Uterus (tissue), 4 donors: ENCODE measurements around the gene CUTA. TPM values are rescaled to one million over a fixed set of nuclear protein-coding genes. Genes with fewer than 3 reads are reported as not detected.
A peak's percentile ranks its signal among the peaks of the same experiment; 100 is the strongest.

Experiments used
- DNase-seq, 2 donors: peaks; one replicate each; pipeline ENCODE4 v3.0.0-alpha.2; 2019 to 2020
- H3K27ac ChIP-seq, 2 donors: fragments of 200-600 bp; sonication (generic); 1 replicate in 1 of 2; 2 replicates in 1 of 2; pipeline ENCODE4 v1.5.1; 2016 to 2018
- H3K27me3 ChIP-seq, 2 donors: fragments of 200-600 bp; sonication (generic); one replicate each; pipeline ENCODE4 v1.5.1; 2018 to 2019; ENCODE audit warnings: control low read depth in 1 of 2
- H3K36me3 ChIP-seq, 2 donors: fragments of 200-600 bp; sonication (generic); one replicate each; pipeline ENCODE4 v1.5.1; 2019; ENCODE audit warnings: control low read depth in 1 of 2
- H3K4me1 ChIP-seq, 2 donors: fragments of 200-600 bp; sonication (generic); one replicate each; pipeline ENCODE4 v1.5.1; 2018 to 2019; ENCODE audit warnings: control low read depth in 1 of 2
- H3K4me3 ChIP-seq, 2 donors: fragments of 200-600 bp; sonication (generic); 1 replicate in 1 of 2; 2 replicates in 1 of 2; pipeline ENCODE4 v1.5.1; 2018 to 2019; ENCODE audit warnings: mild to moderate bottlenecking in 1 of 2
- H3K9me3 ChIP-seq, 2 donors: fragments of 200-600 bp; sonication (generic); one replicate each; pipeline ENCODE4 v1.5.1; 2019; ENCODE audit warnings: control low read depth in 1 of 2
- POLR2A ChIP-seq, 2 donors: fragments of 450-650 bp; IDR thresholded peaks; one replicate each; pipeline ENCODE4 v1.6.1; 2016; ENCODE audit warnings: antibody characterized with exemption in 2 of 2, mild to moderate bottlenecking in 1 of 2, moderate library complexity in 1 of 2
- intact Hi-C: fragments of 100-400 bp; cut with DNase I; formaldehyde crosslinking; loops from one replicate; pipeline ENCODE4 v1.15.1; 2023; ENCODE audit warnings: low total_unique reads
- total RNA-seq, 4 donors: library from RNA; depleted of rRNA in 3 of 4; stranded (reverse); fragments of >200 nt in 3 of 4; gene quantifications; one replicate each; pipeline versions ENCODE4 v1.1.0 to v1.2.4, GENCODE V29; 2014 to 2023
- TF ChIP-seq, protein P1 (sequence below), 4 experiments: fragments of 200-600 bp in 2 of 4; fragments of 450-650 bp in 2 of 4; sonication (generic) in 2 of 4; IDR thresholded peaks; one replicate each; pipeline ENCODE4 v1.5.1; 2016 to 2019; ENCODE audit warnings: antibody characterized with exemption in 4 of 4, mild to moderate bottlenecking in 2 of 4, moderate library complexity in 1 of 4
- donor health status: DM: yes; HTN: yes; CAD: no.

CUTA gene
- total RNA-seq, 4 donors from 2014 or later = 10.8 to 135 (median 72.7) TPM

- no peak for TF ChIP-seq POLR2A (IDR thresholded peaks at IDR 0.05)
- TF ChIP-seq, protein P1, sequence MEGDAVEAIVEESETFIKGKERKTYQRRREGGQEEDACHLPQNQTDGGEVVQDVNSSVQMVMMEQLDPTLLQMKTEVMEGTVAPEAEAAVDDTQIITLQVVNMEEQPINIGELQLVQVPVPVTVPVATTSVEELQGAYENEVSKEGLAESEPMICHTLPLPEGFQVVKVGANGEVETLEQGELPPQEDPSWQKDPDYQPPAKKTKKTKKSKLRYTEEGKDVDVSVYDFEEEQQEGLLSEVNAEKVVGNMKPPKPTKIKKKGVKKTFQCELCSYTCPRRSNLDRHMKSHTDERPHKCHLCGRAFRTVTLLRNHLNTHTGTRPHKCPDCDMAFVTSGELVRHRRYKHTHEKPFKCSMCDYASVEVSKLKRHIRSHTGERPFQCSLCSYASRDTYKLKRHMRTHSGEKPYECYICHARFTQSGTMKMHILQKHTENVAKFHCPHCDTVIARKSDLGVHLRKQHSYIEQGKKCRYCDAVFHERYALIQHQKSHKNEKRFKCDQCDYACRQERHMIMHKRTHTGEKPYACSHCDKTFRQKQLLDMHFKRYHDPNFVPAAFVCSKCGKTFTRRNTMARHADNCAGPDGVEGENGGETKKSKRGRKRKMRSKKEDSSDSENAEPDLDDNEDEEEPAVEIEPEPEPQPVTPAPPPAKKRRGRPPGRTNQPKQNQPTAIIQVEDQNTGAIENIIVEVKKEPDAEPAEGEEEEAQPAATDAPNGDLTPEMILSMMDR (IDR thresholded peaks at IDR 0.05) = no peak
- Histone ChIP-seq H3K4me3 (peak overlapping the region; percentile 45 to 63), H3K27ac (peak overlapping the region; percentile 87 to 99), H3K4me1 (peaks cover 12 to 14% of the 10 kb centered on the region in 2 donors), H3K36me3 (no peaks in the 10 kb centered on the region), H3K9me3 (no peaks in the 10 kb centered on the region), H3K27me3 (no peaks in the 10 kb centered on the region)
- intact Hi-C loops = no loop called here
- DNase-seq = no peak
Measured at GRCh38 chr6:33416386-33417127, 1.4 kb downstream of the CUTA start.

DNA sequence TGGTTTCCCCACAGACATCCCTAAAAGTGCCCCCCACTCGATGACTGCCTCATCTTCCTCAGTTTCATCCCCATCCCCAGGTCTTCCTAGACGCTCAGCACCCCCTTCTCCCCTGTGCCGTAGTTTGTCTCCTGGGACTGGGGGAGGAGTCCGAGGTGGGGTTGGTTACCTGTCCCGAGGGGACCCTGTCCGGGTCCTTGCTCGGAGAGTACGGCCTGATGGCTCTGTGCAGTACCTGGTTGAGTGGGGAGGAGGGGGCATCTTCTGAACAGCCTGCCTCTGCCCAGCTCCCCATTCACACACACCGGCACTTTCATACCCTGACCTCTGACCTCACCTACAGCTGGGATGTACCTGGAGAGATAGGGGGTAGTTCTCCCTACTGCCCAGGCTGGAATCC, 2.1 kb downstream of the CUTA start:
- Histone ChIP-seq H3K36me3 (no peaks in the 10 kb centered on the region), H3K9me3 (no peaks in the 10 kb centered on the region), H3K27me3 (no peaks in the 10 kb centered on the region), H3K27ac (peak overlapping the region; percentile 87 to 99), H3K4me1 (peaks cover 12 to 14% of the 10 kb centered on the region in 2 donors), H3K4me3 (no peak overlapping the region)
- TF ChIP-seq, protein P1 (IDR thresholded peaks at IDR 0.05) = no peak
- no peak for DNase-seq
- intact Hi-C loops = no loop called here

DNA sequence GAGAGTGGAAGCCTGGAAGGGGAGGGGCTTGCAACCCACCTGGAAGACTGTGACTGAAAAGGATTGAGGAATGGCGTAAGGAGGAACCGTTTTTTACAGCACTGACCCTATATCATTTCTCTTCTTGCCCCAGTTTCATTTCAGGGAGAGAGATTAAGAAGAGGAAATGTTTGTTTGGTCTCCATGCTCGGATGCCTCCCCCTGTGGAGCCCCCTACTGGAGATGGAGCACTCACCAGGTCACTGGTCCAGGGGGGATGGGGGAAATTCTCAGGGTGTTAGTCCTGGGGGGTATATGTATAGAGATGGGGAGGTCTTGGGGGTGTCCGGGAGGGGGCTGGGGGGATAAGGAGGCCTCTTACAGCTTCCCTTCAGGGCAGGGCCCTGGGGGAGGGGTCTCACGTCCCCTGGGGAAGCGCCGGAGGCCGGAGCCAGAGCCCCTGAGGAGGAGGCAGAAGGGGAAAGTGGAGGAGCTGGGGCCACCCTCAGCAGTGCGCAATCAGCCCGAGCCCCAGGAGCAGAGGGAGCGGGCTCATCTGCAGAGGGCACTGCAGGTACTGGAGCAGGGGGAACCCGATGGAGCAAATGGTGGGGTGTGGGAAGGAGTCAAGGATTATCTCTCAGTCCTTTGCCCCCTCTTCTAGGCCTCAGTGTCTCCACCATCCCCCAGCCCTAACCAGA, 3.2 kb downstream of the CUTA start:
- Histone ChIP-seq H3K4me3 (no peak overlapping the region), H3K27ac (no peak overlapping the region), H3K4me1 (peaks cover 12 to 14% of the 10 kb centered on the region in 2 donors), H3K27me3 (no peaks in the 10 kb centered on the region), H3K9me3 (no peaks in the 10 kb centered on the region), H3K36me3 (no peaks in the 10 kb centered on the region)
- intact Hi-C loops = no loop called here
- DNase-seq = no peak
- TF ChIP-seq, protein P1 (IDR thresholded peaks at IDR 0.05) = no peak
- no peak for TF ChIP-seq POLR2A (IDR thresholded peaks at IDR 0.05)

DNA sequence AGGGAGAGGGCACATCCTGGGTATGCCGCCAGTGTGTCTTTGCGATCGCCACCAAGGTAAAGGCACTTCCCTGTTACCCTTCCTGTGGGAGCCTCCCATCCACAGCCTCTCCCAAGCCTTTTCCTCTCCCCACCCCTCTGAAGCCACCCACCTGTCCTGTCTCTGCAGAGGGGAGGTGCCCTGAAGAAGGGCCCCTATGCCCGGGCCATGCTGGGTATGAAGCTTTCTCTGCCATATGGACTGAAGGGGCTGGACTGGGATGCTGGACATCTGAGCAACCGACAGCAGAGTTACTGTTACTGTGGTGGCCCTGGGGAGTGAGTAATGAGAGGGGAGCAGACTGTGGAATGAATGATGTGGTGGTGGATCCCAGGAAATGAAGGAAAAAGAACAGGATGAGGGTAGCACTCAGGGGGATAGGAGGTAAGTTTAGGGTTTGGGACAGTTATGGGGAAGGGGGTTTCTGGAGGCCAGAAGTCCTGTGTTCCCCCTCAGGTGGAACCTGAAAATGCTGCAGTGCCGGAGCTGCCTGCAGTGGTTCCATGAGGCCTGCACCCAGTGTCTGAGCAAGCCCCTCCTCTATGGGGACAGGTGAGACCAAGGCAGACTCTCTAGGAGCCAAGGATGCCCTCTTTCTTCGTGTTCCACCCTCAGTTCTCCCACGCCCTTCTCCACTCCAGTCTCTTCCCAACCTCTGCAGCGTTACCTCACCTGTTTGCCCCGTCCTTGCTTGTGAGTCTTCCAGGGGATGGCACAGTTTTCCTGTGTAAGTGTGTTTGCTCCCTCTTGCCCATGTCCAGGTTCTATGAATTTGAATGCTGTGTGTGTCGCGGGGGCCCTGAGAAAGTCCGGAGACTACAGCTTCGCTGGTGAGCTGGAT, 4.4 kb downstream of the CUTA start:
- no peaks in the 10 kb centered on the region for H3K36me3 ChIP-seq
- H3K27me3 ChIP-seq = no peaks in the 10 kb centered on the region
- H3K27ac ChIP-seq = no peak overlapping the region
- DNase-seq = no peak
- TF ChIP-seq, protein P1 (IDR thresholded peaks at IDR 0.05) = no peak
- TF ChIP-seq POLR2A (IDR thresholded peaks at IDR 0.05) = no peak
- H3K4me1 ChIP-seq = peaks cover 4 to 8% of the 10 kb centered on the region in 2 donors
- no peak overlapping the region for H3K4me3 ChIP-seq
- intact Hi-C loops = no loop called here
- no peaks in the 10 kb centered on the region for H3K9me3 ChIP-seq
